ENCODE results near the gene COP1. TPM values are rescaled to one million over a fixed set of nuclear protein-coding genes. Genes with fewer than 3 reads are reported as not detected.

Gene COP1
- total RNA-seq, 1 donor from 2014 or later, result 38.7 TPM

DNA sequence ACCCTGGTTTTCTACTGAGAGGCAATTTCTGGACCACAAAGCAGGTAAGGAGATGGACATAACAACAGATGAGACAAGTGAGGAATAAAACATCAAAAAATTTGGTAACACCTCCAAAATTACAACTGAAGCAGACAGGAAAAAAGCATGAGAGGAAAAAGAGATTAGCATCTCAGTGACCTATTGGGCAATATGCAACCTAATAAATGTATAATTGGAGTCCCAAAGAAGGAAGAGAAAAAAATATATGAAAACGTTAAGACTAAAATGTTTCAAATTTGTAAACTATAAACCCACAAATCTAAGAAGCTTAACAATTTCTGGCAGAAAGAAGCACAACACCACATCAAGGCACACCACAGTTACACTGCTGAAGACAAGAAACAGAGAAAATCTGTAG, 255.5 kb downstream of the COP1 start:
- H3K4me3 ChIP-seq, result no peak overlapping the region
- no peaks in the 10 kb centered on the region for H3K27me3 ChIP-seq
- TF ChIP-seq, protein P1, sequence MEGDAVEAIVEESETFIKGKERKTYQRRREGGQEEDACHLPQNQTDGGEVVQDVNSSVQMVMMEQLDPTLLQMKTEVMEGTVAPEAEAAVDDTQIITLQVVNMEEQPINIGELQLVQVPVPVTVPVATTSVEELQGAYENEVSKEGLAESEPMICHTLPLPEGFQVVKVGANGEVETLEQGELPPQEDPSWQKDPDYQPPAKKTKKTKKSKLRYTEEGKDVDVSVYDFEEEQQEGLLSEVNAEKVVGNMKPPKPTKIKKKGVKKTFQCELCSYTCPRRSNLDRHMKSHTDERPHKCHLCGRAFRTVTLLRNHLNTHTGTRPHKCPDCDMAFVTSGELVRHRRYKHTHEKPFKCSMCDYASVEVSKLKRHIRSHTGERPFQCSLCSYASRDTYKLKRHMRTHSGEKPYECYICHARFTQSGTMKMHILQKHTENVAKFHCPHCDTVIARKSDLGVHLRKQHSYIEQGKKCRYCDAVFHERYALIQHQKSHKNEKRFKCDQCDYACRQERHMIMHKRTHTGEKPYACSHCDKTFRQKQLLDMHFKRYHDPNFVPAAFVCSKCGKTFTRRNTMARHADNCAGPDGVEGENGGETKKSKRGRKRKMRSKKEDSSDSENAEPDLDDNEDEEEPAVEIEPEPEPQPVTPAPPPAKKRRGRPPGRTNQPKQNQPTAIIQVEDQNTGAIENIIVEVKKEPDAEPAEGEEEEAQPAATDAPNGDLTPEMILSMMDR (IDR thresholded peaks at IDR 0.05), result no peak
- no peak for DNase-seq
- intact Hi-C loops (cut with DNase I), result no loop called here
- no peaks in the 10 kb centered on the region for H3K9me3 ChIP-seq
- no peak for ATAC-seq
- H3K4me1 ChIP-seq, result no peaks in the 10 kb centered on the region
- H3K27ac ChIP-seq, result no peak overlapping the region
- H3K36me3 ChIP-seq, result peaks cover 6% of the 10 kb centered on the region

DNA sequence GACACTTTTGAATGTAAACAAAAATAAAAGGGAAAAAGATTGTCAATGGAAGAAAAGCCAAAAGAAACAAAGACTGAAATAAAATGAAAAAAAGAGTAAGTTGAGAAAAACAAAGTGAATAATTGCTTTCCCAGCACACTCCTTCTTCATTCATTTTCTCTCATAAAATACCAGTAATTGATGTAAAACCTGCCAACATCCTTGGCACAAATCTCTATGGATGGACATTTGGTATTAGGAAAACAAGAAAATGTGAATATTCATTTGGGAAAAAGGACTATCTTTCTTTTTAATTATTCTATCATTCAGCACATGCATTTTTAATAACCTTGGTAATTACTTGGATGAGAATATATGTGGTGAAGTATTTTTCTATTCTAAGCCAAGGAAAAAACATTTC, 259.3 kb downstream of the COP1 start:
- Histone ChIP-seq H3K27ac (no peak overlapping the region), H3K4me1 (no peaks in the 10 kb centered on the region), H3K36me3 (peaks cover 15% of the 10 kb centered on the region), H3K4me3 (no peak overlapping the region), H3K9me3 (no peaks in the 10 kb centered on the region), H3K27me3 (no peaks in the 10 kb centered on the region)
- DNase-seq (no peak), ATAC-seq (no peak)
- intact Hi-C loops (cut with DNase I), result no loop called here
- TF ChIP-seq, protein P1 (IDR thresholded peaks at IDR 0.05), result no peak

DNA sequence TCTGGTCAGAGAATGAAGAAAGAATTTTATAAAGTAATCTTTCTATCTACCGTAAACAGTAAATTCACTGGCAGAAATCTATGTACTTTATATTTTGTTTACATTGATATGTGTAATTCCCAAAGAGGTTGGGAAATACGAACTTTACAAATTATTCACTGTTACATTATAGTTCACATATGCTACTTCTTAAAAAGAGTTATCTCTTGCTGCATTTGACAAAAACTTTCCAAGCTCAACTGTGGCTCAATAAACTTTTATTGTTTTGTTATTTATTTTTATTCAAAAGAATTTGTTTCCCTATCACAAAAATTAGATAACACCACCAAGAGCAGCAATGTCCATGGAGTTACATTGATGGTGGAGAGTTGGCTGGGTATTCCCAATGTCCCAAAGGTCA, 262.5 kb downstream of the COP1 start:
- no peaks in the 10 kb centered on the region for H3K9me3 ChIP-seq
- peaks cover 24% of the 10 kb centered on the region for H3K36me3 ChIP-seq
- TF ChIP-seq, protein P1 (IDR thresholded peaks at IDR 0.05), result no peak
- intact Hi-C loops (cut with DNase I), result no loop called here
- ATAC-seq, result no peak
- no peak for DNase-seq
- H3K27me3 ChIP-seq, result no peaks in the 10 kb centered on the region
- H3K4me3 ChIP-seq, result no peak overlapping the region
- no peaks in the 10 kb centered on the region for H3K4me1 ChIP-seq
- no peak overlapping the region for H3K27ac ChIP-seq

DNA sequence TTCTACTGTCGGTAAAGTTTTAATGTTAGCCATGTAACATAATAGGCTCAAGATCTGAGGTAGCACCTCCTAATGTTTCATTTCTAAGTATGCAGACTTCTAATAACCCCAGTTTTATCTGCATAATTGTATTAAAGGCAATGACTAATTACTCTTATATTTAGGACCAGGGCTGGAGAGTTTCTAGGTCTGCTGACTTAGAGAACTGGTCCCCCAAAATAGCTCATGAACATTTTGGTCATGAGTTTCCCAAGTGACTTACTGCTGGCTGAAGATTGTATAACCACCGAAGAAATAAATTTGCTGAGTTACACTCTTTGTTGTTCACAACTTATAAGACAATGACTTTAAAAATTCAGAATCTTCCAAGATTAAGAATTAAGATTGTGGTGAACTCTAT, 265.9 kb downstream of the COP1 start:
- Histone ChIP-seq H3K27ac (no peak overlapping the region), H3K9me3 (no peaks in the 10 kb centered on the region), H3K4me1 (no peaks in the 10 kb centered on the region), H3K27me3 (no peaks in the 10 kb centered on the region), H3K4me3 (no peak overlapping the region), H3K36me3 (peaks cover 27% of the 10 kb centered on the region)
- intact Hi-C loops (cut with DNase I), result no loop called here
- no peak for ATAC-seq
- no peak for DNase-seq
- TF ChIP-seq, protein P1 (IDR thresholded peaks at IDR 0.05), result no peak

DNA sequence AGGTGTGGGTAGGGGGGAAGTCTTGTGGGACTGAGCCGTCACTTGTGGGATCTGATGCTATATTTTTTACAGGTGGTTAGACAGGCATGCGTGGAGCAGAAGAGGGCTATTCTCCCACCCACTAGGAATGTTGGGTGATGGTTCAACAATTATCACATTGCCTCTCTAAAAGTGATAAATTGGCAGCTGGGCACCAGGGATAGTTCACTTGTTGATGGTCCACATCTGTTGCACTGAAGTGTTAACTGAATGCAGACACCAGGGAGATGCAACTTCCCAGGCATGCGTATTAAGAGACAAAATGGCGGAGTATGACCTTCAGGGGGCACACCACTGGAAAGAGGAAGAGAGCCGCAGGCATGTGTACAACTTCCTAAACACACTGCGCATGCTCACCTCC, 270.4 kb downstream of the COP1 start:
- H3K4me3 ChIP-seq, result no peak overlapping the region
- H3K27me3 ChIP-seq, result no peaks in the 10 kb centered on the region
- H3K27ac ChIP-seq, result no peak overlapping the region
- intact Hi-C loops (cut with DNase I), result no loop called here
- peaks cover 21% of the 10 kb centered on the region for H3K36me3 ChIP-seq
- no peaks in the 10 kb centered on the region for H3K9me3 ChIP-seq
- no peak for ATAC-seq
- TF ChIP-seq, protein P1 (IDR thresholded peaks at IDR 0.05), result no peak
- no peak for DNase-seq
- H3K4me1 ChIP-seq, result no peaks in the 10 kb centered on the region

DNA sequence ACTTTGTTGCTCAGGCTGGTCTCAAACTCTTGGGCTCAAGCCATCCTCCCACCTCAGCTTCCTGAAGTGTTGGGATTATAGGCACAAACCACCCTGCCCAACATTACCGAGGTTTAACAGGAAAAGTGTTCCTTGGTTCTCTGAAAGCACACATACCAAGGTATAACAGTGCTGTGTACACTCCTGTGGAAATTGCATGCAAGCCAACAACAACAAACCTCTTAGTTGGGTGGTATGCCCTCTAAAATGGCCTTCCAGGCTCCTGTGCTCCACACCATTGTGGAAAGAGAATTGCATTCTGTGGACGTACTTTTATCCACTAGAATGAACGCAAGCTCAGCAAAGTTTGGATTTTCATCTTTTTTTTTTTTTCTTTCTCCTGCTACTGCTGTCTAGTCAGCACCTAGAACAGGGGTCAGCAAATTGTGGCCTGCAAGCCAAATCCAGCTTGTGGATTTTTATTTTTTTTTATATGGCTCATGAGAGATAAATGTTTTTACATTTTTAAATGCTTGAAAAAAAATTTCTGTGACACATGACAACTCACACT, 271.4 kb downstream of the COP1 start:
- TF ChIP-seq, protein P1 (IDR thresholded peaks at IDR 0.05), result no peak
- no peaks in the 10 kb centered on the region for H3K4me1 ChIP-seq
- ATAC-seq (no peak), DNase-seq (no peak)
- no peak overlapping the region for H3K27ac ChIP-seq
- peaks cover 21% of the 10 kb centered on the region for H3K36me3 ChIP-seq
- H3K4me3 ChIP-seq, result no peak overlapping the region
- H3K27me3 ChIP-seq, result no peaks in the 10 kb centered on the region
- intact Hi-C loops (cut with DNase I), result no loop called here
- no peaks in the 10 kb centered on the region for H3K9me3 ChIP-seq

All from upper lobe of right lung (tissue), 1 donor.